Measurements from ENCODE around the gene SNRK. TPM values are rescaled to one million over a fixed set of nuclear protein-coding genes. Genes with fewer than 3 reads are reported as not detected.

SNRK gene
- polyA plus RNA-seq, 3 donors, result 12.8 to 19.7 (median 16.1) TPM

GRCh38 chr3:43340403-43340802 is 54.1 kb downstream of the SNRK start:
- no peak overlapping the region for H3K9ac ChIP-seq (ENCODE audit: insufficient read depth, low read length, poor library complexity, severe bottlenecking)
- peaks cover 91 to 95% of the 10 kb centered on the region in 2 donors for H3K36me3 Mint-ChIP-seq
- no peaks in the 10 kb centered on the region for H3K4me1 ChIP-seq (ENCODE audit: control insufficient read depth in 1 of 2, insufficient read depth in 2 of 2, low read length in 2 of 2)
- H3K9me3 ChIP-seq (replicated peaks in 1 of 2; ENCODE audit: control insufficient read depth in 1 of 2, insufficient read depth in 1 of 2, low read length in 2 of 2), result peaks cover 26 to 37% of the 10 kb centered on the region in 2 donors
- no peak overlapping the region for H3K4me2 ChIP-seq (replicated peaks; ENCODE audit: extremely low read depth, low read length, poor library complexity, severe bottlenecking)
- WGBS (ENCODE audit: insufficient coverage), result 100% methylated on average over 2 of the region's 7 CpGs
- H2AFZ ChIP-seq (ENCODE audit: insufficient read depth, low read depth, low read length, poor library complexity, severe bottlenecking), result no peak overlapping the region
- TF ChIP-seq CTCF (IDR thresholded peaks at IDR 0.05), result no peak
- peak overlapping the region in 1 of 2 donors; percentile 38 for H3K27ac ChIP-seq (ENCODE audit: low read depth in 1 of 2, low read length in 2 of 2)
- H4K20me1 ChIP-seq (ENCODE audit: insufficient read depth, low read length), result peaks cover 54% of the 10 kb centered on the region
- H3K4me3 ChIP-seq (replicated peaks in 1 of 3; ENCODE audit: low read depth in 2 of 3, low read length in 3 of 3), result no peak overlapping the region
- peaks cover 21 to 39% (median 35%) of the 10 kb centered on the region in 7 donors for H3K9me3 Mint-ChIP-seq
- H3K4me1 Mint-ChIP-seq, result peaks cover 2% of the 10 kb centered on the region
- H3K27me3 ChIP-seq (ENCODE audit: control insufficient read depth in 2 of 2, insufficient read depth in 2 of 2, low read length in 2 of 2), result no peaks in the 10 kb centered on the region
- DNase-seq, result no peak
- peaks cover 94 to 99% of the 10 kb centered on the region in 2 donors for H3K36me3 ChIP-seq (replicated peaks in 1 of 2; ENCODE audit: control insufficient read depth in 1 of 2, insufficient read depth in 2 of 2, low read length in 2 of 2)
- no peak overlapping the region for H3K4me3 Mint-ChIP-seq
- H3K79me2 ChIP-seq (ENCODE audit: insufficient read depth, low read length), result peaks cover 69% of the 10 kb centered on the region
- H3K27ac Mint-ChIP-seq, result no peak overlapping the region
- intact Hi-C loops (cut with micrococcal nuclease), result no loop called here
- no peaks in the 10 kb centered on the region for H3K27me3 Mint-ChIP-seq (ENCODE audit: low read depth in 3 of 3)

- no peak overlapping the region for H3K4me3 Mint-ChIP-seq
- Histone ChIP-seq H3K27me3 (ENCODE audit: control insufficient read depth in 2 of 2, insufficient read depth in 2 of 2, low read length in 2 of 2) (no peaks in the 10 kb centered on the region), H3K27ac (ENCODE audit: low read depth in 1 of 2, low read length in 2 of 2) (no peak overlapping the region), H3K4me2 (replicated peaks; ENCODE audit: extremely low read depth, low read length, poor library complexity, severe bottlenecking) (no peak overlapping the region), H4K20me1 (ENCODE audit: insufficient read depth, low read length) (peaks cover 67% of the 10 kb centered on the region), H3K79me2 (ENCODE audit: insufficient read depth, low read length) (peaks cover 55% of the 10 kb centered on the region), H3K9me3 (replicated peaks in 1 of 2; ENCODE audit: control insufficient read depth in 1 of 2, insufficient read depth in 1 of 2, low read length in 2 of 2) (peaks cover 17 to 23% of the 10 kb centered on the region in 2 donors), H2AFZ (ENCODE audit: insufficient read depth, low read depth, low read length, poor library complexity, severe bottlenecking) (no peak overlapping the region), H3K4me1 (ENCODE audit: control insufficient read depth in 1 of 2, insufficient read depth in 2 of 2, low read length in 2 of 2) (no peaks in the 10 kb centered on the region), H3K4me3 (replicated peaks in 1 of 3; ENCODE audit: low read depth in 2 of 3, low read length in 3 of 3) (no peak overlapping the region), H3K9ac (ENCODE audit: insufficient read depth, low read length, poor library complexity, severe bottlenecking) (no peak overlapping the region), H3K36me3 (replicated peaks in 1 of 2; ENCODE audit: control insufficient read depth in 1 of 2, insufficient read depth in 2 of 2, low read length in 2 of 2) (peaks cover 95 to 99% of the 10 kb centered on the region in 2 donors)
- no peaks in the 10 kb centered on the region for H3K27me3 Mint-ChIP-seq (ENCODE audit: low read depth in 3 of 3)
- no peak for TF ChIP-seq CTCF (IDR thresholded peaks at IDR 0.05)
- WGBS (ENCODE audit: insufficient coverage), result no CpG with 5 or more reads among the region's 2 CpGs
- intact Hi-C loops (cut with micrococcal nuclease), result no loop called here
- peaks cover 89 to 95% of the 10 kb centered on the region in 2 donors for H3K36me3 Mint-ChIP-seq
- peaks cover 8 to 27% (median 21%) of the 10 kb centered on the region in 7 donors for H3K9me3 Mint-ChIP-seq
- peaks cover 2% of the 10 kb centered on the region for H3K4me1 Mint-ChIP-seq
- DNase-seq, result no peak
- no peak overlapping the region for H3K27ac Mint-ChIP-seq
These were observed 55.4 kb downstream of the SNRK start for GRCh38 chr3:43341788-43342187.

Data from CD14-positive monocyte (primary cell).